ENCODE measurements around the gene NFKB1.

Gene NFKB1

GRCh38 chr4:102494603-102495002 lies 6.6 kb upstream of the NFKB1 start:
- DNase-seq (ENCODE audit: low read depth in 2 of 2): no peak

GRCh38 chr4:102497986-102498385 lies 3.2 kb upstream of the NFKB1 start:
- no peak for DNase-seq (ENCODE audit: low read depth in 2 of 2)

- DNase-seq (ENCODE audit: low read depth in 2 of 2): peak in 1 of 2 donors; percentile 13
Observed at GRCh38 chr4:102500352-102500695, 835 bp upstream of the NFKB1 start.

GRCh38 chr4:102501447-102501696 lies 213 bp downstream of the NFKB1 start:
- no peak for DNase-seq (ENCODE audit: low read depth in 2 of 2)

- DNase-seq (ENCODE audit: low read depth in 2 of 2): no peak
Observed at GRCh38 chr4:102502543-102502818, 1.3 kb downstream of the NFKB1 start.

- no peak for DNase-seq (ENCODE audit: low read depth in 2 of 2)
Observed at GRCh38 chr4:102503301-102503746, 2.2 kb downstream of the NFKB1 start.

- DNase-seq (ENCODE audit: low read depth in 2 of 2): no peak
Observed at GRCh38 chr4:102503831-102504786, 3.0 kb downstream of the NFKB1 start.

- DNase-seq (ENCODE audit: low read depth in 2 of 2): no peak
Observed at GRCh38 chr4:102504941-102505340, 3.8 kb downstream of the NFKB1 start.

GRCh38 chr4:102505708-102506107 lies 4.5 kb downstream of the NFKB1 start:
- no peak for DNase-seq (ENCODE audit: low read depth in 2 of 2)

- no peak for DNase-seq (ENCODE audit: low read depth in 2 of 2)
Observed at GRCh38 chr4:102506523-102506922, 5.4 kb downstream of the NFKB1 start.

GRCh38 chr4:102511830-102512605 lies 10.9 kb downstream of the NFKB1 start:
- DNase-seq (ENCODE audit: low read depth in 2 of 2): no peak

GRCh38 chr4:102514298-102514964 lies 13.3 kb downstream of the NFKB1 start:
- no peak for DNase-seq (ENCODE audit: low read depth in 2 of 2)

- DNase-seq (ENCODE audit: low read depth in 2 of 2): no peak
Observed at GRCh38 chr4:102517753-102518152, 16.6 kb downstream of the NFKB1 start.

GRCh38 chr4:102518703-102519131 lies 17.6 kb downstream of the NFKB1 start:
- no peak for DNase-seq (ENCODE audit: low read depth in 2 of 2)

GRCh38 chr4:102519925-102520324 lies 18.8 kb downstream of the NFKB1 start:
- DNase-seq (ENCODE audit: low read depth in 2 of 2): no peak

- DNase-seq (ENCODE audit: low read depth in 2 of 2): no peak
Observed at GRCh38 chr4:102521570-102521969, 20.4 kb downstream of the NFKB1 start.

- DNase-seq (ENCODE audit: low read depth in 2 of 2): no peak
Observed at GRCh38 chr4:102522031-102522440, 20.9 kb downstream of the NFKB1 start.

GRCh38 chr4:102524691-102525090 lies 23.5 kb downstream of the NFKB1 start:
- DNase-seq (ENCODE audit: low read depth in 2 of 2): no peak

- DNase-seq (ENCODE audit: low read depth in 2 of 2): no peak
Observed at GRCh38 chr4:102525097-102525496, 23.9 kb downstream of the NFKB1 start.

- no peak for DNase-seq (ENCODE audit: low read depth in 2 of 2)
Observed at GRCh38 chr4:102525504-102525903, 24.3 kb downstream of the NFKB1 start.

GRCh38 chr4:102526532-102526931 lies 25.4 kb downstream of the NFKB1 start:
- DNase-seq (ENCODE audit: low read depth in 2 of 2): no peak

- no peak for DNase-seq (ENCODE audit: low read depth in 2 of 2)
Observed at GRCh38 chr4:102527695-102528283, 26.6 kb downstream of the NFKB1 start.

Data from stimulated activated CD4-positive, alpha-beta T cell treated with anti-CD3 and anti-CD28 coated beads, Interleukin-4, amount 100 ng/mL, for 48 hours (primary cell).